Natural killer cell (primary cell): Measurements from ENCODE around the gene MAFB. TPM values are rescaled to one million over a fixed set of nuclear protein-coding genes. Genes with fewer than 3 reads are reported as not detected.

Source experiments
- ATAC-seq, 3 donors: fragments of 150-1000 bp in 2 of 3; fragments of 200-7000 bp in 1 of 3; cut with Tn5 transposase; 1 replicate in 1 of 3; 2 replicates in 2 of 3; pipeline ENCODE4 v1.10.0; 2021; ENCODE audit warnings: mild to moderate bottlenecking in 2 of 3, moderate library complexity in 2 of 3
- DNase-seq, 2 donors: peaks; one replicate each; pipeline versions ENCODE4 v3.0.0 to v3.0.0-alpha.2; 2013 to 2021; ENCODE audit warnings: mixed read lengths in 1 of 2
- H3K27ac ChIP-seq: one replicate; pipeline ENCODE4 v1.5.1; 2013; ENCODE audit warnings: mild to moderate bottlenecking, low read length
- H3K27me3 ChIP-seq: one replicate; pipeline ENCODE4 v1.6.1; 2013; ENCODE audit warnings: low read length; ENCODE audit not compliant: control insufficient read depth, insufficient read depth
- H3K36me3 ChIP-seq: one replicate; pipeline ENCODE4 v1.6.1; 2013; ENCODE audit warnings: low read length; ENCODE audit not compliant: control insufficient read depth, insufficient read depth
- H3K4me1 ChIP-seq: one replicate; pipeline ENCODE4 v1.6.1; 2013; ENCODE audit warnings: low read length; ENCODE audit not compliant: control insufficient read depth, insufficient read depth
- H3K4me3 ChIP-seq: one replicate; pipeline ENCODE4 v1.5.1; 2013; ENCODE audit warnings: low read length
- H3K9me3 ChIP-seq: one replicate; pipeline ENCODE4 v1.6.1; 2013; ENCODE audit warnings: low read length; ENCODE audit not compliant: control insufficient read depth, insufficient read depth
- H3K27ac Mint-ChIP-seq, 2 donors: one replicate each; pipeline ENCODE4 v1.8.0; 2022; ENCODE audit warnings: mild to moderate bottlenecking in 2 of 2, mixed read lengths in 2 of 2, moderate library complexity in 1 of 2
- H3K27me3 Mint-ChIP-seq, 2 donors: one replicate each; pipeline ENCODE4 v1.8.0; 2022; ENCODE audit warnings: low read depth in 2 of 2, mixed read lengths in 2 of 2
- H3K36me3 Mint-ChIP-seq: one replicate; pipeline ENCODE4 v1.8.0; 2022; ENCODE audit warnings: mixed read lengths
- H3K4me1 Mint-ChIP-seq, 2 donors: one replicate each; pipeline ENCODE4 v1.8.0; 2022; ENCODE audit warnings: mixed read lengths in 2 of 2
- H3K4me3 Mint-ChIP-seq: one replicate; pipeline ENCODE4 v1.8.0; 2022; ENCODE audit warnings: mild to moderate bottlenecking, moderate library complexity, mixed read lengths
- H3K9me3 Mint-ChIP-seq, 2 donors: one replicate each; pipeline ENCODE4 v1.8.0; 2022; ENCODE audit warnings: mixed read lengths in 2 of 2
- WGBS: methylation state at CpG from one replicate; pipeline ENCODE4 v1.1.7; 2013; ENCODE audit warnings: missing lambda C conversion rate; ENCODE audit not compliant: insufficient coverage; 5-methylcytosine and 5-hydroxymethylcytosine counted together
- intact Hi-C: fragments of 100-400 bp; cut with micrococcal nuclease; formaldehyde crosslinking; loops from one replicate; pipeline ENCODE4 v1.14.2; 2022
- total RNA-seq, 4 donors: library from RNA; stranded (reverse); fragments of 120-200 nt in 1 of 4; gene quantifications; one replicate each; pipeline versions ENCODE4 v1.2.3 to v1.2.4, GENCODE V29; 2013 to 2022
- TF ChIP-seq, protein P1 (sequence below): fragments of 200-600 bp; IDR thresholded peaks from one replicate; pipeline ENCODE4 v1.8.0; 2022; ENCODE audit warnings: antibody characterized with exemption

Gene MAFB
- total RNA-seq, 3 donors from 2014 or later (not counting 1 experiment from before 2014, with no cell fraction given), result 10.3 to 38.9 (median 19.7) TPM

DNA sequence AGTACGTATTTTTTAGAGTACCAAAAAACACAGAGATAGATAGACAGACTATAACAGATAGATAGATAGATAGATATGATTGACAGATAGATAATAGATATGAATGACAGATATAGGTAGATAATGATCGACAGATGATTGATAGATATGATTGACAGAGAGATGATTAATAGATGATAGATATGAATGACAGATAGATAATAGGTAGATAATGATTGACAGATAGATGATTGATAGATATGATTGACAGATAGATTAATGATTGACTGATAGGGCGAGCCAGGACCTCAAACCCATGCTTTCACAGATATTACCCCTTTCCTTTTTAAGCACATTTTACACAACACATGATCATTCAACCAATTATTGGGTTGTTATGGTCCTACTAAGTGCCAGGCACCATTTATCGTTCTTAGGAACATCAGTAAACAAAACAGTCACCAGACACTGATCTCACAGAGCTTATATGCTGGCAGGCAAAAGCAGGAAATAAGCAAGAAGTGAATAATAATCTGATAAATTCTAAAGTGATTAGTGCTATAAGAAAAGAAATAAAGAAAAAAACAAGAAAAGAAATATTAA lies 11.6 kb downstream of the MAFB start:
- DNase-seq (no peak), ATAC-seq (no peak)
- Mint-ChIP-seq H3K4me1 (no peaks in the 10 kb centered on the region), H3K27ac (no peak overlapping the region), H3K4me3 (no peak overlapping the region), H3K36me3 (no peaks in the 10 kb centered on the region), H3K9me3 (no peaks in the 10 kb centered on the region), H3K27me3 (peaks cover 35 to 66% of the 10 kb centered on the region in 2 donors)
- Histone ChIP-seq H3K27ac (no peak overlapping the region), H3K4me3 (no peak overlapping the region), H3K4me1 (no peaks in the 10 kb centered on the region), H3K9me3 (no peaks in the 10 kb centered on the region), H3K36me3 (no peaks in the 10 kb centered on the region), H3K27me3 (peaks cover 5% of the 10 kb centered on the region)
- 75% methylated on average over 4 of the region's 4 CpGs for WGBS
- TF ChIP-seq, protein P1, sequence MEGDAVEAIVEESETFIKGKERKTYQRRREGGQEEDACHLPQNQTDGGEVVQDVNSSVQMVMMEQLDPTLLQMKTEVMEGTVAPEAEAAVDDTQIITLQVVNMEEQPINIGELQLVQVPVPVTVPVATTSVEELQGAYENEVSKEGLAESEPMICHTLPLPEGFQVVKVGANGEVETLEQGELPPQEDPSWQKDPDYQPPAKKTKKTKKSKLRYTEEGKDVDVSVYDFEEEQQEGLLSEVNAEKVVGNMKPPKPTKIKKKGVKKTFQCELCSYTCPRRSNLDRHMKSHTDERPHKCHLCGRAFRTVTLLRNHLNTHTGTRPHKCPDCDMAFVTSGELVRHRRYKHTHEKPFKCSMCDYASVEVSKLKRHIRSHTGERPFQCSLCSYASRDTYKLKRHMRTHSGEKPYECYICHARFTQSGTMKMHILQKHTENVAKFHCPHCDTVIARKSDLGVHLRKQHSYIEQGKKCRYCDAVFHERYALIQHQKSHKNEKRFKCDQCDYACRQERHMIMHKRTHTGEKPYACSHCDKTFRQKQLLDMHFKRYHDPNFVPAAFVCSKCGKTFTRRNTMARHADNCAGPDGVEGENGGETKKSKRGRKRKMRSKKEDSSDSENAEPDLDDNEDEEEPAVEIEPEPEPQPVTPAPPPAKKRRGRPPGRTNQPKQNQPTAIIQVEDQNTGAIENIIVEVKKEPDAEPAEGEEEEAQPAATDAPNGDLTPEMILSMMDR, result no peak
- intact Hi-C loops, result no loop called here

DNA sequence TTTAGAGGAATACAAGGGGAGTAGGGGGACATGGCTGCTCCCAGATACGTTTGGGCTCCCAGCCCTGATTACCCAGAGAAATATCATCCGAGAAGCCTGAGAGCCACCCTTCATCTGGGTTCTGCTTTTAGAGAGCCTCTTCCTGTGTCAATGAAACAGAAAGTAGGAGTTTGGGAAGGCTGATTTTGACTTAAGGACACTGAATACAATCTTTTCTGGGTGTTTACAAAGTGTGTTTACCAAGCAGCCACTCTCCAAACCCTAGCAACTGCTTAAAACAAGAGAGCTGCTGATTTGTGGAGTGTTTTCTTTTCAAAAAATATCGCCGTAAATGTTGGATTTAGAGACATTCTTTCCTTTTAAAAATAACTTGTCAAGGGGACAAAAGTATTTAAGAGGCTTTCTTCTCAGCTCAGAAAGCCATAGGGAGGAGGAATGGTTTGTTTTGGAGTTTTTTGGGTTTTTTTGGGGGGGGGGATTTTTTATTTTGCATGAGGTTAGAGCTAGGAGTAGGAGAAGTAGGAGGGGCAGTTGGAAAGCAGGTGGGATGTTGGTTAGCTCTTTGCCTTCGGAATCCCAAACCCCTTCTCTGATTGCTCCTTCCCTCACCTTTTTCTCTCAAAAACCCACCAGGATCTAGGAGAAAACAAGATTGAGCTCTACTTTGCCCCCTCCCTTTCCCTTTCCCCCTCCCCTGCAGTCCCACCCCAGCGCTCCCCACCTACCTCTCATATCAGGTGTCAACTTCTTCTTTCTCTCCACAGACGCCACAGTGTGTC lies 12.4 kb downstream of the MAFB start:
- Mint-ChIP-seq H3K4me1 (no peaks in the 10 kb centered on the region), H3K4me3 (no peak overlapping the region), H3K9me3 (no peaks in the 10 kb centered on the region), H3K27ac (no peak overlapping the region), H3K27me3 (peaks cover 34 to 58% of the 10 kb centered on the region in 2 donors), H3K36me3 (no peaks in the 10 kb centered on the region)
- no peak for DNase-seq
- ATAC-seq, result no peak
- no peak overlapping the region for H3K27ac ChIP-seq
- intact Hi-C loops, result no loop called here
- no peak overlapping the region for H3K4me3 ChIP-seq
- H3K27me3 ChIP-seq, result no peaks in the 10 kb centered on the region
- TF ChIP-seq, protein P1, result no peak
- H3K4me1 ChIP-seq, result no peaks in the 10 kb centered on the region
- H3K9me3 ChIP-seq, result no peaks in the 10 kb centered on the region
- WGBS, result 38% methylated on average over 6 of the region's 7 CpGs
- no peaks in the 10 kb centered on the region for H3K36me3 ChIP-seq

DNA sequence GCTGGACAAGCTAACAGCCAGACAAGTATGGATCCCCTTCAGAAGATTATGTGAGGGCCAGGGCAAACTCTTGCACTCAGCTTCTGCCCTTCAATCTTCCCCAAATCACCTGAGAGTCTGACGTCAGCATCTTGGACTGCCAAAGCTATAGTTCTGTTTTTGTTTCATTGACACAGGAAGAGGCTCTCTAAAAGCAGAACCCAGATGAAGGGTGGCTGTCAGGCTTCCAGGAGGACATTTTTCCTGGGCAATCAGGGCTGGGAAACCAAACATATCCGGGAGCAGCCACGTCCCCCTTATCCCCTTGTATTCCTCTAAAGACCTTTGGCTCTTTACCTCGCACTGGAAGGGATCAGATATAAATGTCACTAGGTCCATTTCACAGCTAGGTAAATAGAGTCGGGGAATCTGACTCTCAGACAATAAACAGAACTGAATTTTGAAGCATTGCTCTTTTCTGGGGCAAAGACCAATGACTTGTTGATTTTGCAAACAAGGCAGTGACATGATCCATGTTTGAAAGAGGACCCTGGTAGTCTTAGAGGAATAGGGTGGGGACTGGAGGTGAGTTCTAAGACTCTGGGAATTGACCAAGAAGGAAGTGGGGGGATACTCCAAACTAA lies 13.3 kb downstream of the MAFB start:
- Histone ChIP-seq H3K27me3 (no peaks in the 10 kb centered on the region), H3K4me3 (no peak overlapping the region), H3K27ac (no peak overlapping the region), H3K4me1 (no peaks in the 10 kb centered on the region), H3K9me3 (no peaks in the 10 kb centered on the region), H3K36me3 (no peaks in the 10 kb centered on the region)
- Mint-ChIP-seq H3K36me3 (no peaks in the 10 kb centered on the region), H3K9me3 (no peaks in the 10 kb centered on the region), H3K27me3 (peaks cover 28 to 48% of the 10 kb centered on the region in 2 donors), H3K4me1 (no peaks in the 10 kb centered on the region), H3K4me3 (no peak overlapping the region), H3K27ac (no peak overlapping the region)
- WGBS, result 57% methylated on average over 5 of the region's 5 CpGs
- DNase-seq, result no peak
- TF ChIP-seq, protein P1, result no peak
- intact Hi-C loops, result no loop called here
- ATAC-seq, result no peak
